Suppressor macrophage (primary cell): ENCODE data around the gene TRERF1.

ENCODE experiments used
- DNase-seq, 4 experiments: peaks; one replicate each; pipeline ENCODE4 v3.0.0-alpha.2; 2020 to 2022

TRERF1 gene

GRCh38 chr6:42366999-42367352 lies 84.8 kb downstream of the TRERF1 start:
- no peak for DNase-seq

DNA sequence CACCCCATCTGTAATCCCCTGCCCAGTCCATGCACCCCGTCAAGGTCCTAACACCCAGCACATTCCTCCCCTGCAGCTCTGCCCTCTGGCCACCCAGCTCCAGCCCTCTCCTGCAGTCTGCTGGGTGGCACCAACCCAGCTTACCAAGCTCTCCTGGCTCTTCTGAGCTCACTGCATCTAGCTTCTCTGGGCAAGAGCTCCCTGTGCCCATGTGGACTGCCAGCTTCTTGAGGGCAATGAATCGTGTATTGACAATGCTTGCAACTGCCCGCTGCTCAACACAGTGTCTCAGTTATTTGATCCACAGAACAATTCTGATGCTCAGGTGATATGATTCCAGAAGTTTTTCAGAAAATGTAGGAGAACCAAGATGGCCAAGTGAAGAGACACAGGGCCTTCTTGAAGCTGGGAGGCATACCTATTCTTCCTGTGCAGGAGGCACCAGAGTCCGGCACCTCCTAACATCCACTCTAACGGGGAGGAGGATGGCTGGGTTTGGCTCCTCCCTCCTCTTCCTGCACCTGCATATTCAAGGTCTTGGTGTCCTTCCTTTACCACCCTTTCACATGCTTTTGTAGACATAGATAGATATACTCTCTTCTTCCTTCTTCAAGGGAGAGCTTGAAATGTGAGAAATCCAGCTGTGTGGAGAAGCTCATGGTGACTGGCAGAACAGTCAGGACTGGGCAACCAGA lies 85.6 kb downstream of the TRERF1 start:
- DNase-seq = no peak

- no peak for DNase-seq
Observed at GRCh38 chr6:42365021-42365420, 86.7 kb downstream of the TRERF1 start.

GRCh38 chr6:42363926-42364849 lies 87.5 kb downstream of the TRERF1 start:
- peak; percentile 41 to 75 (median 70) for DNase-seq

DNA sequence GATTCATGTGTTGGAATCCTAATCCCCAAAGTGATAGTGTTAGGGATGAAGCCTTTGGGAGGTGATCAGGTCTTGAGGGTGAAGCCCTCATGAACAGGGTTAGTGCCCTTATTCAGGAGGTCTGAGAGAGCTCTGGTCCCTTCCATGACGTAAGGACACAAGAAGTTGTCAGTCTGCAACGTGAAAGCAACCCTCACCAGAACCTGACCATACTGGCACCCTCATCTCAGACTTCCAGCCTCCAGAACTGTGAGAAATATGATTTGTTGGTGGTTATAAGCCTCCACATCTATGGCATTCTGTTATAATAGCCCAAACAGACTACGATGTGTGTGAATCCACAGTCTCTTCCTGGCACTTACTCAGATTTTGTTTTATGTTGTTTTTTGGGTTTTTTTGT lies 90.7 kb downstream of the TRERF1 start:
- DNase-seq = no peak

- no peak for DNase-seq
Observed at GRCh38 chr6:42359021-42359420, 92.7 kb downstream of the TRERF1 start.

DNA sequence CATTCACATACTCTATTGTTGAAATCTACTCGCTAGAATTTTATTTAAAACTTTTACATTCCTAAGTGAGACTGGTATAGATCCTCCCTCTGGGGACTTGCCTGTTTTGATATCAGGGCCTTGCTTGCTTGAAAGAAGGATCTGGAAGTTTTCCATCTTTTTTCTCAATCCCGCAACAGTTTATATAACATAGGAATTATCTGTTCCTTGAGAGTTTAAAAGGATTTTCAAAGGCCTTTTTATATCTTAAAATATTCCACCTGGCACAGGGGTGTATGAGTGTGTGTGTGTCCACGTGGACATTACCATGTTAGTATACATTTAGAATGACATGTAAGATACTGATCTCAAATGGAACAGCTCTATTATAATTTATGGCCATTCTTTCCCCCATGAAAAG lies 96.3 kb downstream of the TRERF1 start:
- DNase-seq = no peak

GRCh38 chr6:42354702-42355101 lies 97.0 kb downstream of the TRERF1 start:
- no peak for DNase-seq

GRCh38 chr6:42352856-42353564 lies 98.7 kb downstream of the TRERF1 start:
- no peak for DNase-seq

GRCh38 chr6:42350911-42351310 lies 100.8 kb downstream of the TRERF1 start:
- DNase-seq = no peak

GRCh38 chr6:42349753-42350511 lies 101.8 kb downstream of the TRERF1 start:
- DNase-seq = no peak

- no peak for DNase-seq
Observed at GRCh38 chr6:42347456-42347855, 104.3 kb downstream of the TRERF1 start.

DNA sequence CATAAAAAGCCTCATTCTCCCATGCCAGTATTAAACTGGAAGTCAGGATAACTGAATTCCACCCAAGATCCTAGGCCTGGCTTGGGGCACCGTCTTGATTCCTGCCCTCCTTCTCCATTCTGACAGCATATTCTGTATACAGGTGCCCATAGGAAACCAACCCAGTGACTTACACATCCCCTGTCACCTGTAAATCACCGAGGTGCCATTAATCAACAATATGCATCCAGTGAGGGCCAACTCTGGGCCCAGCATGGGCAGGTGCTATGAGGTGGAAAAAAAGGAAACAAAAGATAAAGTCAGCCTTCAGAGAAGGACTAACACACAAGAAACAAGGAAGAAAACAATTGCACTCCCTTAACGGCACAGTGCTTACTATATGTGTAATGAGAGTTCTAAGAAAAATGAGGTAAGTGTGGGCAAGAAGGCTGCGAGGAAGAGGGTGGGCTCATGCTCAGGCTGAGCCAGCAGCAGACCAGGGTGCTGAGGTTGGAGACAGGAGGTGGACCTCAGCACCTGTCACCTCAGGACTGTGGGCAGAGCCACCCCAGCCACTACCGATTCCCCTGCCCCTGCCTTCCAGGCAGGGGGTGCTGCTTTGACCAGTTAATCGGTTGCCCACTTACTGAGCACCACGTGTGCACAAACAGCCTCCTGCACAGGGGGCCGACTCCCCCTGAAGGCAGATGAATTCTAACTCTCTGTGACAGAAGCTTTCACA lies 105.9 kb downstream of the TRERF1 start:
- no peak for DNase-seq

GRCh38 chr6:42344756-42345155 lies 107.0 kb downstream of the TRERF1 start:
- no peak for DNase-seq

GRCh38 chr6:42341771-42342553 lies 109.8 kb downstream of the TRERF1 start:
- no peak for DNase-seq

DNA sequence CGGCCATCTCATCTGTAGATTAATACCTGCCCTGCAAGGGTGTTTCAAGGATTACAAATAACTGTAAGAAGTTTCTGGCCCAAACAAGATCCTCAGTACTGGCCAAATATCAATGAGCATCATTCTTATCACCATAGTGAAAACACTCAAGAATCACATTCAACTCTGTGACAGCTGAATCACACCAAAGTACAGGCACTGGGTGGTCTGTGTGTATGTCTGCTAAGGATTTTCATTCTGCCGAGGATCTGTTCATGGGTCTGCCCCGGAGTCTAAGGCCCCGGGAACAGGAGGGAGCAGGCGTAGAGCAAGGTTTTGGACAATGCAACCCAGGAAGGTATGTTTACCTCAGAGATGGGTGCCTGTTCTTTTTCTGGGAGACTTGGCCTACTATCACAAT lies 110.5 kb downstream of the TRERF1 start:
- no peak for DNase-seq

DNA sequence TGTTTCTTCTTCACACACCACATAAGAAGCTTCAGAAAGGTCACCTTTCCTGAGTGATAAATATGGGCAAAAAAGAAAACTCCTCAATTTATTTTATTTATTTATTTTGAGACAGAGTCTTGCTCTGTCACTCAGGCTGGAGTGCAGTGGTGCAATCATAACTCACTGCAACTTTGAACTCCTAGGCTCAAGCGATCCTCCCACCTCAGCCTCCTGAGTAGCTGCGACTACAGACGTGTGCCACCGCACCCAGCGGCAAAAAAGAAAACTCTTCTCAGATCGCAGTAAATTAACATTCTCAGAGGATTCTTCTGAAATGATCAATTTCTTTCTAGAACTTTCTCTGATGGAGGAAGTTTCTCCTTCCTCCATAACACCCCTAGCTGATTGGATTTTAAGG lies 111.2 kb downstream of the TRERF1 start:
- DNase-seq = no peak

GRCh38 chr6:42339991-42340401 lies 111.7 kb downstream of the TRERF1 start:
- no peak for DNase-seq

DNA sequence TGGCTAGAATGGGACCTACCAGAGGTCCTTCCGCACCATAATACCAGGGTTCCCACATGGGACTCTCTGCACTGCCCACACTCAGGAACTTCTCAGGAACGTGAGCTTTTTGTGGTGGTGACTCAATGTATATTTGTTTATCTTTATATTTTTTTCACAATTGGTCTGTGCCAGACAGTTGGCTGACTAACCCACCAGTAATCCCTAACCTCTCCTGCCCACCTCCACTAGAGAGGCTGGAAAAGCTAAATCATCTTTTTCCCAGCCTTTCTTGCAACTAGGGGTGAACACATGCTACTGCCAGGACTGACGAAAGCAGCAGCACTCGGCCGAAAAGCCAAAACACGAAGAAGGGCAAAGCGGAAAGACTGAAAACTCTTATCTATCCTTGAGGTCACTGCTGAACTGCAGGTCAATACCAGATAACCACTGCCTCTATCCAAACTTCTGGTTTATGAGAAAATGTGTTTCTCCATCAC lies 112.9 kb downstream of the TRERF1 start:
- peak in 3 of 4 experiments; percentile 47 to 51 (median 48) for DNase-seq

DNA sequence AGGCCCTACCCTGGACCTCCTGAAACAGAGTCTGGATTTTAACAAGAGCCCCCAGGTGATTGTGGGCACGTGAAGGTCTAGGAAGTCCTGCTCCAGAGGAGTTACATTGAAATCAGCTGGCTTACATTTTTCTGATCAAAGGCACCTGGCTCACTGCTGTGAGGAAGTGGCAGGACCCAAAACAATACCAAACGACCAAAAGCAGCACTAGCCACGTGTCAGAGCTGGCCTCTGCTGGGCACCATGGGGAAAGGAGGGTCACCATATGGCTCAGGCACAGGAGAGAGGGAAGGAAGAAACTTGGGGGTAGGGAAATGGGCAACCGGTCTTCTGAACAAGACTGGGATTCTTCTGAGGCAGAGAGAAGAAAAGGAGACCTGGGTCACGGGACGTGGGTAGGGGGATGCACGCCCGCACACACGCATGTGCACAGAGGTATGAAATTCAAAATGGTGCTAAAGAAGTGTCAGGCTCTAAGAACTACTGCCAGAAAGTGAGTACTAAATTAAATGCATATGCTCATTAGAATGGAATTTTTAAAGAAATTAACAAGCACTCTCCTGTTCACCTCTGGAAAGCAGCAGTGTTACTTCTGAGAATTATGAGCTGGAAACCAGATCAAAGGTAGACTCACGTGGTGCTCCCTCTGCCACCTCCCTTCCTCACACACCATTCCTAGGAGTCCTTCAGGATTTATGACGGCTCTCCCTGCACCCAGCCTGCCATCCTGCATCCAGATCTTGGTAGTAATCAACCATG lies 113.6 kb downstream of the TRERF1 start:
- no peak for DNase-seq
